Neural cell (in vitro differentiated cells): ENCODE measurements around the gene MON2. TPM values are rescaled to one million over a fixed set of nuclear protein-coding genes. Genes with fewer than 3 reads are reported as not detected.

Experiments
- H2AFZ ChIP-seq: fragments of 200-600, 300-800 bp; sonication (generic), shearing (Covaris generic); 2 replicates; pipeline ENCODE4 v1.6.0; 2014; ENCODE audit warnings: low read depth, mild to moderate bottlenecking, antibody characterized with exemption, low read length, moderate library complexity
- H3F3A ChIP-seq: fragments of 200-600 bp; shearing (Covaris generic); 2 replicates; pipeline ENCODE4 v1.6.1; 2016; ENCODE audit warnings: mild to moderate bottlenecking, moderate library complexity, mixed read lengths, antibody characterized with exemption, low read length; ENCODE audit not compliant: insufficient read depth, poor library complexity, severe bottlenecking
- H3K27ac ChIP-seq: fragments of 200-600, 300-800 bp; sonication (generic), shearing (Covaris generic); 2 replicates; pipeline ENCODE4 v1.5.1; 2014; ENCODE audit warnings: mild to moderate bottlenecking, low read length, moderate library complexity
- H3K27me3 ChIP-seq: fragments of 300-800, 200-600 bp; sonication (generic), shearing (Covaris generic); 2 replicates; pipeline ENCODE4 v1.6.0; 2014; ENCODE audit warnings: mild to moderate bottlenecking, low read depth, low read length, moderate library complexity; ENCODE audit not compliant: insufficient read depth
- H3K36me3 ChIP-seq: fragments of 300-800, 200-600 bp; sonication (generic), shearing (Covaris generic); 2 replicates; pipeline ENCODE4 v1.5.1; 2014; ENCODE audit warnings: mild to moderate bottlenecking, antibody characterized with exemption, low read length, moderate library complexity; ENCODE audit not compliant: insufficient read depth
- H3K4me2 ChIP-seq: fragments of 300-800, 200-600 bp; sonication (generic), shearing (Covaris generic); 2 replicates; pipeline ENCODE4 v1.6.0; 2014; ENCODE audit warnings: mild to moderate bottlenecking, low read length
- H3K4me3 ChIP-seq: fragments of 300-800, 200-600 bp; sonication (generic), shearing (Covaris generic); 2 replicates; pipeline ENCODE4 v1.5.1; 2014; ENCODE audit warnings: mild to moderate bottlenecking, low read length, moderate library complexity
- H3K79me2 ChIP-seq: fragments of 200-600 bp; shearing (Covaris generic); replicated peaks from 2 replicates; pipeline ENCODE4 v1.6.0; 2014; ENCODE audit warnings: mild to moderate bottlenecking, low read length, moderate library complexity; ENCODE audit not compliant: insufficient read depth
- H3K9ac ChIP-seq: fragments of 300-800, 200-600 bp; sonication (generic), shearing (Covaris generic); 2 replicates; pipeline ENCODE4 v1.6.1; 2016; ENCODE audit warnings: mild to moderate bottlenecking, low read length, mixed read lengths
- H3K9me2 ChIP-seq: fragments of 200-600 bp; shearing (Covaris generic); 2 replicates; pipeline ENCODE4 v1.6.1; 2016; ENCODE audit warnings: mild to moderate bottlenecking, low read length, mixed read lengths; ENCODE audit not compliant: insufficient read depth
- H3K9me3 ChIP-seq: fragments of 200-600, 300-800 bp; sonication (generic), shearing (Covaris generic); 2 replicates; pipeline ENCODE4 v1.6.1; 2016; ENCODE audit warnings: mild to moderate bottlenecking, mixed run types, low read length, moderate library complexity, mixed read lengths
- H4K20me1 ChIP-seq: fragments of 200-600 bp; shearing (Covaris generic); 2 replicates; pipeline ENCODE4 v1.6.1; 2016; ENCODE audit warnings: mild to moderate bottlenecking, mixed run types; ENCODE audit not compliant: insufficient read depth
- EP300 ChIP-seq: fragments of 450-650 bp; conservative IDR thresholded peaks from 2 replicates; pipeline ENCODE4 v1.6.1; 2014; ENCODE audit warnings: antibody characterized with exemption, mild to moderate bottlenecking, moderate library complexity; ENCODE audit not compliant: poor library complexity, severe bottlenecking
- EZH2 ChIP-seq: fragments of 200-600, 300-800 bp; shearing (Covaris generic), sonication (generic); IDR thresholded peaks from 2 replicates; pipeline ENCODE4 v1.6.1; 2014; ENCODE audit warnings: antibody characterized with exemption, low read length, borderline replicate concordance, mild to moderate bottlenecking; ENCODE audit not compliant: insufficient read depth, poor library complexity, severe bottlenecking
- MXI1 ChIP-seq: fragments of 450-650 bp; conservative IDR thresholded peaks from 2 replicates; pipeline ENCODE4 v1.6.1; 2014; ENCODE audit warnings: antibody characterized with exemption, mild to moderate bottlenecking; ENCODE audit not compliant: poor library complexity, severe bottlenecking
- POLR2AphosphoS5 ChIP-seq: IDR thresholded peaks from 2 replicates; pipeline ENCODE4 v1.6.1; 2012
- RAD21 ChIP-seq: fragments of 450-650 bp; conservative IDR thresholded peaks from 2 replicates; pipeline ENCODE4 v1.6.1; 2014; ENCODE audit warnings: antibody characterized with exemption, mild to moderate bottlenecking, moderate library complexity
- SMC3 ChIP-seq: fragments of 450-650 bp; conservative IDR thresholded peaks from 2 replicates; pipeline ENCODE4 v1.6.1; 2014; ENCODE audit warnings: antibody characterized with exemption, mild to moderate bottlenecking, moderate library complexity; ENCODE audit not compliant: poor library complexity
- TAF1 ChIP-seq: IDR thresholded peaks from 2 replicates; pipeline ENCODE4 v1.6.1; 2012; ENCODE audit warnings: low read depth
- polyA plus RNA-seq: library from polyadenylated mRNA; depleted of rRNA; stranded (reverse); fragments of >200 nt; gene quantifications from 2 replicates; pipeline ENCODE4 v1.2.3, GENCODE V29; 2014
- TF ChIP-seq, protein P1 (sequence below): fragments of 450-650 bp; IDR thresholded peaks from 2 replicates; pipeline ENCODE4 v1.5.1; 2014; ENCODE audit warnings: antibody characterized with exemption, mild to moderate bottlenecking, moderate library complexity; ENCODE audit not compliant: poor library complexity, severe bottlenecking
- TF ChIP-seq, protein P2 (sequence below): IDR thresholded peaks from 2 replicates; pipeline ENCODE4 v1.6.1; 2012; ENCODE audit warnings: borderline replicate concordance

The MON2 gene
- polyA plus RNA-seq, 1 donor from 2014 or later, result 44.2 TPM

DNA sequence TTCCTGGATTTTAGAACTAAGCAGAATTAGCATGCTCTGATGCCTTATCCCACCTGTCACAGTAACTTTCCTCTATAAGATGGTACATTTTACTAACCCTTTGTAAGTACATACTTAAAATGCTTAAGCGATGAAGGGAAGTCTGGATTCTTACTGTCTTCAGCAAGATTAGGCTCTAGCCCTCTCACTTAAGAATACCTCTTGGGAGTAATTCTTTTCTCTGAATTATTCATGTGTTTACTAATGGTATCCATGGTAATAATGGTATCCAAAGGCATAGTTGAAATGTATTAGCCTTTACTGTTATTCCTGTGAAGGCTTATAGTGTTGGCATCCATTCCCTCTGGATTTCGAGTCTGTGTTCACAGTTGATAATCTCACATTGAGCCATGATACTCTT, 176.9 kb downstream of the MON2 start:
- TF ChIP-seq TAF1 (no peak), EZH2 (no peak), POLR2AphosphoS5 (no peak), SMC3 (no peak), MXI1 (no peak), EP300 (no peak)
- TF ChIP-seq, protein P1, sequence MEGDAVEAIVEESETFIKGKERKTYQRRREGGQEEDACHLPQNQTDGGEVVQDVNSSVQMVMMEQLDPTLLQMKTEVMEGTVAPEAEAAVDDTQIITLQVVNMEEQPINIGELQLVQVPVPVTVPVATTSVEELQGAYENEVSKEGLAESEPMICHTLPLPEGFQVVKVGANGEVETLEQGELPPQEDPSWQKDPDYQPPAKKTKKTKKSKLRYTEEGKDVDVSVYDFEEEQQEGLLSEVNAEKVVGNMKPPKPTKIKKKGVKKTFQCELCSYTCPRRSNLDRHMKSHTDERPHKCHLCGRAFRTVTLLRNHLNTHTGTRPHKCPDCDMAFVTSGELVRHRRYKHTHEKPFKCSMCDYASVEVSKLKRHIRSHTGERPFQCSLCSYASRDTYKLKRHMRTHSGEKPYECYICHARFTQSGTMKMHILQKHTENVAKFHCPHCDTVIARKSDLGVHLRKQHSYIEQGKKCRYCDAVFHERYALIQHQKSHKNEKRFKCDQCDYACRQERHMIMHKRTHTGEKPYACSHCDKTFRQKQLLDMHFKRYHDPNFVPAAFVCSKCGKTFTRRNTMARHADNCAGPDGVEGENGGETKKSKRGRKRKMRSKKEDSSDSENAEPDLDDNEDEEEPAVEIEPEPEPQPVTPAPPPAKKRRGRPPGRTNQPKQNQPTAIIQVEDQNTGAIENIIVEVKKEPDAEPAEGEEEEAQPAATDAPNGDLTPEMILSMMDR, result no peak

DNA sequence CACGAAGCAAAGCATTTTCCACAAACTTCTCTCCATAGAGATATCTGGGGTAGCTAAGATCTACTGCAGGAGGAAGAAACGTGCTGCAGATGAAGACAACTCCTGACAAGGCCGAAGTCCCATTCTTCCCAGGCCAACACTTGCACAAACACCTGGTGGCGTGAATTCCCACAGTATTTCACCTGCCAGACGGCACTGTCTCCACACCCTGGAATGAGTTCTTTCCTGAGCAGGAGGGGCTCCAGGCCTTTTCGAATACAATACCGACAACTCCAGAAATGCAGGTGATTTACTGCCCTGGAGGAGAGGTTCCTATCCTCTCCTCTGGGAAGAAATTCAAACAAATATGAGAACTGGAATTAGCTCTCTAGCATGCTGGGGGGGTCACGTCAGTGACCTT, 179.9 kb downstream of the MON2 start:
- H3K4me2 ChIP-seq, result no peak overlapping the region
- H3K79me2 ChIP-seq, result no peaks in the 10 kb centered on the region
- no peaks in the 10 kb centered on the region for H4K20me1 ChIP-seq
- TF ChIP-seq EZH2, result no peak
- TF ChIP-seq RAD21, result no peak
- no peak for TF ChIP-seq MXI1
- no peak for TF ChIP-seq TAF1
- TF ChIP-seq, protein P2, sequence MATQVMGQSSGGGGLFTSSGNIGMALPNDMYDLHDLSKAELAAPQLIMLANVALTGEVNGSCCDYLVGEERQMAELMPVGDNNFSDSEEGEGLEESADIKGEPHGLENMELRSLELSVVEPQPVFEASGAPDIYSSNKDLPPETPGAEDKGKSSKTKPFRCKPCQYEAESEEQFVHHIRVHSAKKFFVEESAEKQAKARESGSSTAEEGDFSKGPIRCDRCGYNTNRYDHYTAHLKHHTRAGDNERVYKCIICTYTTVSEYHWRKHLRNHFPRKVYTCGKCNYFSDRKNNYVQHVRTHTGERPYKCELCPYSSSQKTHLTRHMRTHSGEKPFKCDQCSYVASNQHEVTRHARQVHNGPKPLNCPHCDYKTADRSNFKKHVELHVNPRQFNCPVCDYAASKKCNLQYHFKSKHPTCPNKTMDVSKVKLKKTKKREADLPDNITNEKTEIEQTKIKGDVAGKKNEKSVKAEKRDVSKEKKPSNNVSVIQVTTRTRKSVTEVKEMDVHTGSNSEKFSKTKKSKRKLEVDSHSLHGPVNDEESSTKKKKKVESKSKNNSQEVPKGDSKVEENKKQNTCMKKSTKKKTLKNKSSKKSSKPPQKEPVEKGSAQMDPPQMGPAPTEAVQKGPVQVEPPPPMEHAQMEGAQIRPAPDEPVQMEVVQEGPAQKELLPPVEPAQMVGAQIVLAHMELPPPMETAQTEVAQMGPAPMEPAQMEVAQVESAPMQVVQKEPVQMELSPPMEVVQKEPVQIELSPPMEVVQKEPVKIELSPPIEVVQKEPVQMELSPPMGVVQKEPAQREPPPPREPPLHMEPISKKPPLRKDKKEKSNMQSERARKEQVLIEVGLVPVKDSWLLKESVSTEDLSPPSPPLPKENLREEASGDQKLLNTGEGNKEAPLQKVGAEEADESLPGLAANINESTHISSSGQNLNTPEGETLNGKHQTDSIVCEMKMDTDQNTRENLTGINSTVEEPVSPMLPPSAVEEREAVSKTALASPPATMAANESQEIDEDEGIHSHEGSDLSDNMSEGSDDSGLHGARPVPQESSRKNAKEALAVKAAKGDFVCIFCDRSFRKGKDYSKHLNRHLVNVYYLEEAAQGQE, result no peak
- no peak for TF ChIP-seq SMC3
- TF ChIP-seq, protein P1, result no peak
- no peak for TF ChIP-seq EP300
- no peak for TF ChIP-seq POLR2AphosphoS5
- H3F3A ChIP-seq, result no peaks in the 10 kb centered on the region
- H3K4me3 ChIP-seq, result no peak overlapping the region
- no peak overlapping the region for H2AFZ ChIP-seq
- H3K27me3 ChIP-seq, result no peaks in the 10 kb centered on the region
- no peaks in the 10 kb centered on the region for H3K9me2 ChIP-seq
- no peak overlapping the region for H3K27ac ChIP-seq
- no peaks in the 10 kb centered on the region for H3K36me3 ChIP-seq
- no peaks in the 10 kb centered on the region for H3K9me3 ChIP-seq
- no peak overlapping the region for H3K9ac ChIP-seq

More for the DNA sequence above, 176.9 kb downstream of the MON2 start:
- no peaks in the 10 kb centered on the region for H3K9me2 ChIP-seq
- no peaks in the 10 kb centered on the region for H3K27me3 ChIP-seq
- H3K4me3 ChIP-seq, result no peak overlapping the region
- no peaks in the 10 kb centered on the region for H3F3A ChIP-seq
- no peak overlapping the region for H3K27ac ChIP-seq
- H3K79me2 ChIP-seq, result no peaks in the 10 kb centered on the region
- H3K4me2 ChIP-seq, result no peak overlapping the region
- H4K20me1 ChIP-seq, result no peaks in the 10 kb centered on the region
- H2AFZ ChIP-seq, result no peak overlapping the region
- H3K36me3 ChIP-seq, result no peaks in the 10 kb centered on the region
- H3K9me3 ChIP-seq, result no peaks in the 10 kb centered on the region
- no peak overlapping the region for H3K9ac ChIP-seq
